ENCODE data around the gene HAPSTR1. TPM values are rescaled to one million over a fixed set of nuclear protein-coding genes. Genes with fewer than 3 reads are reported as not detected.

Gene HAPSTR1
- polyA plus RNA-seq, 1 experiment = 11.9 TPM

DNA sequence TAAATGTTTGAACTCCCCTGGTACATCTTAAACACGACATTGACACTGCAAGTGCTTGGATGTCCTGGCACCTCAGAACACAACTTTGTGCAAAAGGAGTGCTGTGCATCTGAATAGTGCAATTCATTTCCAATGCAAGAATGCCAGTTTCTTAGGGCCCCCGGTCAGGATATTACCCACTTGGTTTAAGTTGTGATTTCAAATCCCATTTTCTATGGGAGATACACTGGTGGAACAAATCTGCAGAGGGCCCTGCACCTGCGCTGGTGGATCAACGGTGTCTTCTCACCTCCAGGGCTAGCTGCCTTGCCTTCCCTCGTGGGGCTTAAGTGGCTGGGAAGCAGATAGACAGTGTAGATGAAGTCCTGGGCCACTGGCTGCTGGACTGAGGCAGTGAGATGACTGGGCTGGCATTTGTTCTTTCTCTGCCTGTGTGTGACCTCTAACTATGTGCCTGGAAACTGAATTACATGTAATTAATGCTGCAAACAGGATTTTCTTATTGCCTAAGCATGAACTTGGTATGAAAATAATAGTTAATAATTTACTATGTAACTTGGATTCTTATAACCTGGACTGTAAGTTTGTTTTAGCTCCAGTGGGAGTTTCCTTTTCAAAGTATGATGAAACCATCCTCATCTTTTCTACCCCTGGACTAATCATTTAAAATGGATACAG is 20.9 kb downstream of the HAPSTR1 start:
- H3K36me3 ChIP-seq (ENCODE audit: control insufficient read depth, insufficient read depth, low read length) = peaks cover 6% of the 10 kb centered on the region; the same call in 1 of the 2 replicates
- ChIA-PET POLR2A (interaction anchor here (1.1 kb wide), 1 partner anchor 21 kb away, joined by 3 read pairs; the partner anchor contains the start of gene HAPSTR1), CTCF (interaction anchor here (2.6 kb wide), 1 partner anchor 26 kb away, joined by 6 read pairs; no protein-coding TSS in a partner anchor)
- TF ChIP-seq, protein P1, sequence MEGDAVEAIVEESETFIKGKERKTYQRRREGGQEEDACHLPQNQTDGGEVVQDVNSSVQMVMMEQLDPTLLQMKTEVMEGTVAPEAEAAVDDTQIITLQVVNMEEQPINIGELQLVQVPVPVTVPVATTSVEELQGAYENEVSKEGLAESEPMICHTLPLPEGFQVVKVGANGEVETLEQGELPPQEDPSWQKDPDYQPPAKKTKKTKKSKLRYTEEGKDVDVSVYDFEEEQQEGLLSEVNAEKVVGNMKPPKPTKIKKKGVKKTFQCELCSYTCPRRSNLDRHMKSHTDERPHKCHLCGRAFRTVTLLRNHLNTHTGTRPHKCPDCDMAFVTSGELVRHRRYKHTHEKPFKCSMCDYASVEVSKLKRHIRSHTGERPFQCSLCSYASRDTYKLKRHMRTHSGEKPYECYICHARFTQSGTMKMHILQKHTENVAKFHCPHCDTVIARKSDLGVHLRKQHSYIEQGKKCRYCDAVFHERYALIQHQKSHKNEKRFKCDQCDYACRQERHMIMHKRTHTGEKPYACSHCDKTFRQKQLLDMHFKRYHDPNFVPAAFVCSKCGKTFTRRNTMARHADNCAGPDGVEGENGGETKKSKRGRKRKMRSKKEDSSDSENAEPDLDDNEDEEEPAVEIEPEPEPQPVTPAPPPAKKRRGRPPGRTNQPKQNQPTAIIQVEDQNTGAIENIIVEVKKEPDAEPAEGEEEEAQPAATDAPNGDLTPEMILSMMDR (IDR thresholded peaks at IDR 0.05; ENCODE audit: insufficient read depth, low read depth, low read length) = no peak
- no peak overlapping the region for H3K4me3 ChIP-seq (ENCODE audit: low read depth, low read length)
- H3K27me3 ChIP-seq (ENCODE audit: control insufficient read depth, insufficient read depth, low read length) = no peaks in the 10 kb centered on the region
- no peak for DNase-seq (ENCODE audit: low read depth)

DNA sequence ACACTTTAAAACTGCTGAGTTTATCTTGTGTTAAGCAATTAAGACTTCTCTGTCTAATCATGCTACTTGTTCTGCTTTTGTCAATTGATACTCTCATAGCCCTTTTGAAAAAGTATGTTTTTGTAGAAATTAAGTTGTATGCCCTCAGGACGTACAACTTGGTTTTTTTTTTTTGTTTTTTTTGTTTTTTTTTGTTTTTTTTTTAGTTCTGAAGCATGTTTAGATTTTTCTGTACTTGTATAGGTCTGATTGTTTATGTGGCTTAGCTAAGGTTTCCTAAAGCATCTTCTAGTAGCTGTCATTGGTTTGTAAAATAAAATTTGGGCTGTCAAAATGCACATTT is 21.4 kb downstream of the HAPSTR1 start:
- POLR2A ChIA-PET = no interaction called here

DNA sequence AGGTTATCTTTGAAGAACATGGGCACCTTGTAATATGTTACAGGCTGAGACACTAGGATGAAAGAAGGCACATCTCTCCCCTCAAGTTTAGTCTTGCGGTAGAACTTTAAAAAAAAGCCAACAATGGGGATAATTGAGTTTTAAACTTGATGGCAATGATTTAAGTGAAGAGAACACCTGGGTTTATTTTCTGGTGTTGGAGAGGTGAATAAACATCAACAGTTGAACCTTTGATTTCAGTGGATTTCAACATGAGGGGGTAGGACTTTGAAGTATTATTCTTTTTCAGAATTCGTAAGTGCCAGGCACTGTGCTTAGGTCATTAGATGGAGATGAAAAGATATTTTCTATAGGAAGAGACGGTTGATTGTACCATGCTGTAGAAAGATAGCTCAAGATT is 22.3 kb downstream of the HAPSTR1 start:
- Histone ChIP-seq H3K36me3 (ENCODE audit: control insufficient read depth, insufficient read depth, low read length) (peaks cover 4% of the 10 kb centered on the region), H3K4me3 (ENCODE audit: low read depth, low read length) (no peak overlapping the region), H3K27me3 (ENCODE audit: control insufficient read depth, insufficient read depth, low read length) (no peaks in the 10 kb centered on the region)
- POLR2A ChIA-PET = no interaction called here
- CTCF ChIA-PET = interaction anchor here (1.1 to 2.6 kb wide), 2 partner anchors 12 to 25 kb away, joined by 4 to 6 read pairs; no protein-coding TSS in a partner anchor
- no peak for DNase-seq (ENCODE audit: low read depth)
- TF ChIP-seq, protein P1 (IDR thresholded peaks at IDR 0.05; ENCODE audit: insufficient read depth, low read depth, low read length) = no peak

More for the DNA sequence above, 21.4 kb downstream of the HAPSTR1 start:
- Histone ChIP-seq H3K27me3 (ENCODE audit: control insufficient read depth, insufficient read depth, low read length) (no peaks in the 10 kb centered on the region), H3K36me3 (ENCODE audit: control insufficient read depth, insufficient read depth, low read length) (peaks cover 6% of the 10 kb centered on the region), H3K4me3 (ENCODE audit: low read depth, low read length) (no peak overlapping the region)
- CTCF ChIA-PET = interaction anchor here (2.6 kb wide), 1 partner anchor 26 kb away, joined by 6 read pairs; no protein-coding TSS in a partner anchor
- DNase-seq (ENCODE audit: low read depth) = no peak
- TF ChIP-seq, protein P1 (IDR thresholded peaks at IDR 0.05; ENCODE audit: insufficient read depth, low read depth, low read length) = no peak

DNA sequence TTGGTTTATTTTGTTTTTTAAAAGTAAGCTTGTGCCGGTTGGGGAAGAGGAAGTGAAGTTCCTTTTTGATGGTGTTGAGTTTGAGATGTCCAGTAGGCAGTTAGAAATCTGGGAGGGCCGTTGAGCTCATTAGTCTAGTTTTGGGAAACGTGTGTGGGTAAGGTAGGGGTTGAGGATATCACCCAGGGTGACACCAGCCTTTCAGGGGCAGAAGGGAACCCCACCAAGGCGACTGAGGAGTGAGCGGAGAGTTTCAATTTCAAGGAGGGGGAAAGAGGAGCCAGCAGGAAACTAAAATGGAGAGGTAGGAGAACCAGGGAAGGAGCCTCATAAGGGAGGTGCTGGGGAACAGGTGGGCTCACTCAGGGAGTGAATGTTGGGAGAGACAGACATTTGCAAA is 22.7 kb downstream of the HAPSTR1 start:
- CTCF ChIA-PET = interaction anchor here (1.1 to 2.6 kb wide), 2 partner anchors 12 to 24 kb away, joined by 4 to 6 read pairs; no protein-coding TSS in a partner anchor
- POLR2A ChIA-PET = no interaction called here
- H3K36me3 ChIP-seq (ENCODE audit: control insufficient read depth, insufficient read depth, low read length) = peaks cover 3% of the 10 kb centered on the region

DNA sequence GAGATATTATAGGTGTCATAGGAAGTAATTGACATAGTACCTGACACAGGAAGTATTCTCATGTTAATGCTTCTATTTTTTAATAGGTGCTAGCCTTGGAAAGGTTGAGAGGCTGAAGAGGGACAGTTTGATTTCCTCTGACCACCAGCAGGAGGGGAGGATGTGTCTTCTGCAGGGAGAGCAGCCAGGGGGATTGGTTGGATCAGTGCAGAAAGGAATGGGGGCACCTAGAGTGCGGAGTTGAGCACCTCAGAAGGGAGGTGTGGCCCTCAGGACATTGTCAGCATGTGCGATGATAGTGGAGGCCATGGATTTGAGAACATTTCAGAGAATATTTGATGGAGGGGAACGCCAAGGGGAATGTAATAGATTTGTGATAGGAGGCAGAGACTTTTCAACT is 23.4 kb downstream of the HAPSTR1 start:
- TF ChIP-seq, protein P1 (IDR thresholded peaks at IDR 0.05; ENCODE audit: insufficient read depth, low read depth, low read length) = no peak
- no peak for DNase-seq (ENCODE audit: low read depth)
- Histone ChIP-seq H3K27me3 (ENCODE audit: control insufficient read depth, insufficient read depth, low read length) (no peaks in the 10 kb centered on the region), H3K4me3 (ENCODE audit: low read depth, low read length) (no peak overlapping the region), H3K36me3 (ENCODE audit: control insufficient read depth, insufficient read depth, low read length) (peaks cover 2% of the 10 kb centered on the region)
- POLR2A ChIA-PET = no interaction called here
- CTCF ChIA-PET = interaction anchor here (2.6 kb wide), 1 partner anchor 24 kb away, joined by 6 read pairs; no protein-coding TSS in a partner anchor

More for the DNA sequence above, 22.7 kb downstream of the HAPSTR1 start:
- TF ChIP-seq, protein P1 (IDR thresholded peaks at IDR 0.05; ENCODE audit: insufficient read depth, low read depth, low read length) = no peak
- DNase-seq (ENCODE audit: low read depth) = no peak
- H3K4me3 ChIP-seq (ENCODE audit: low read depth, low read length) = no peak overlapping the region
- H3K27me3 ChIP-seq (ENCODE audit: control insufficient read depth, insufficient read depth, low read length) = no peaks in the 10 kb centered on the region
